GM20431 (cell line): Measurements from ENCODE around the gene RPS15.

Experiments
- in situ Hi-C: fragments of 300-500 bp; cut with MseI, MboI; formaldehyde crosslinking; loops from one replicate; pipeline ENCODE4 v1.15.0; 2020; ENCODE audit warnings: low sequenced_read_pairs; ENCODE audit not compliant: unreplicated experiment

The RPS15 gene

GRCh38 chr19:1465191-1466016, 27.2 kb downstream of the RPS15 start:
- in situ Hi-C loops, result no loop called here

- in situ Hi-C loops, result no loop called here
These were observed 27.8 kb downstream of the RPS15 start for GRCh38 chr19:1466018-1466460.

- in situ Hi-C loops, result no loop called here
These were observed 28.4 kb downstream of the RPS15 start for GRCh38 chr19:1466461-1467214.

GRCh38 chr19:1467215-1467489, 29.0 kb downstream of the RPS15 start:
- in situ Hi-C loops, result no loop called here

- in situ Hi-C loops, result no loop called here
These were observed 29.5 kb downstream of the RPS15 start for GRCh38 chr19:1467490-1468273.

GRCh38 chr19:1468274-1468820, 30.2 kb downstream of the RPS15 start:
- in situ Hi-C loops, result no loop called here

GRCh38 chr19:1468821-1469254, 30.6 kb downstream of the RPS15 start:
- in situ Hi-C loops, result no loop called here

GRCh38 chr19:1469255-1470054, 31.3 kb downstream of the RPS15 start:
- in situ Hi-C loops, result no loop called here

GRCh38 chr19:1470055-1470304, 31.8 kb downstream of the RPS15 start:
- in situ Hi-C loops, result no loop called here

GRCh38 chr19:1470305-1471009, 32.3 kb downstream of the RPS15 start:
- in situ Hi-C loops, result no loop called here

- in situ Hi-C loops, result no loop called here
These were observed 32.9 kb downstream of the RPS15 start for GRCh38 chr19:1471010-1471514.

- in situ Hi-C loops, result no loop called here
These were observed 33.4 kb downstream of the RPS15 start for GRCh38 chr19:1471515-1472160.

GRCh38 chr19:1472231-1473084, 34.3 kb downstream of the RPS15 start:
- in situ Hi-C loops, result no loop called here

- in situ Hi-C loops, result no loop called here
These were observed 35.1 kb downstream of the RPS15 start for GRCh38 chr19:1473085-1473851.

GRCh38 chr19:1474011-1474764, 36.0 kb downstream of the RPS15 start:
- in situ Hi-C loops, result no loop called here

- in situ Hi-C loops, result no loop called here
These were observed 36.7 kb downstream of the RPS15 start for GRCh38 chr19:1474765-1475351.
